Heart right ventricle (tissue), 16 donors: Measurements from ENCODE around the gene IL36G. TPM values are rescaled to one million over a fixed set of nuclear protein-coding genes. Genes with fewer than 3 reads are reported as not detected.

Source experiments
- ATAC-seq, 8 donors: fragments of 200-7000 bp; cut with Tn5 transposase; one replicate each; pipeline ENCODE4 v1.9.1; 2020; ENCODE audit warnings: mild to moderate bottlenecking in 8 of 8, moderate library complexity in 8 of 8, moderate number of reproducible peaks in 1 of 8
- DNase-seq, 2 donors: peaks; one replicate each; pipeline ENCODE4 v3.0.0-alpha.2; 2020
- H3K27ac ChIP-seq, 10 donors: fragments of 200-600 bp; sonication (generic) in 2 of 10; one replicate each; pipeline versions ENCODE4 v1.5.0 to v1.8.0; 2020 to 2022; ENCODE audit warnings: mild to moderate bottlenecking in 3 of 10
- H3K27me3 ChIP-seq, 7 donors: fragments of 200-600 bp; one replicate each; pipeline ENCODE4 v1.8.0; 2021 to 2022; ENCODE audit warnings: mild to moderate bottlenecking in 2 of 7
- H3K36me3 ChIP-seq, 9 donors: fragments of 200-600 bp; sonication (generic) in 1 of 9; one replicate each; pipeline versions ENCODE4 v1.5.0 to v1.8.0; 2020 to 2022; ENCODE audit warnings: mild to moderate bottlenecking in 2 of 9
- H3K4me1 ChIP-seq, 9 donors: fragments of 200-600 bp; sonication (generic) in 1 of 9; one replicate each; pipeline versions ENCODE4 v1.5.0 to v1.8.0; 2020 to 2022; ENCODE audit warnings: mild to moderate bottlenecking in 4 of 9
- H3K4me3 ChIP-seq, 10 donors: fragments of 200-600 bp; sonication (generic) in 2 of 10; one replicate each; pipeline versions ENCODE4 v1.5.0 to v1.8.0; 2020 to 2022; ENCODE audit warnings: mild to moderate bottlenecking in 7 of 10, moderate library complexity in 2 of 10
- H3K9me3 ChIP-seq, 11 donors: fragments of 200-600 bp in 10 of 11; sonication (generic) in 2 of 11; one replicate each; pipeline versions ENCODE4 v1.5.0 to v1.8.0; 2013 to 2022; ENCODE audit warnings: mild to moderate bottlenecking in 2 of 11, control low read depth in 1 of 11, moderate library complexity in 1 of 11
- WGBS, 2 donors: extraction: QIAGEN DNeasy Blood & Tissue Kit; methylation state at CpG; one replicate each; pipeline ENCODE4 v1.1.7; 2013; ENCODE audit warnings: inconsistent platforms in 1 of 2; 5-methylcytosine and 5-hydroxymethylcytosine counted together
- intact Hi-C, 10 donors: fragments of 100-400 bp; cut with DNase I; formaldehyde crosslinking; loops; one replicate each; pipeline versions ENCODE4 v1.11.1 to v1.14.2; 2022
- polyA plus RNA-seq, 2 donors: library from polyadenylated mRNA; stranded (reverse); fragments of 200-250 nt; gene quantifications; one replicate each; pipeline ENCODE4 v1.2.3, GENCODE V29; 2013
- total RNA-seq, 10 donors: library from RNA; stranded (reverse); fragmentation: NEBNext Ultra II Directional in 3 of 10; extraction: Animal tissue kit (Norgen Biotek cat#: 25700) in 3 of 10; gene quantifications; one replicate each; pipeline versions ENCODE4 v1.2.1 to v1.2.4, GENCODE V29; 2021 to 2023
- TF ChIP-seq, protein P1 (sequence below), 9 donors: fragments of 200-600 bp; sonication (generic) in 2 of 9; IDR thresholded peaks; one replicate each; pipeline versions ENCODE4 v1.5.0 to v1.8.0; 2021 to 2022; ENCODE audit warnings: antibody characterized with exemption in 9 of 9, mild to moderate bottlenecking in 5 of 9, moderate library complexity in 1 of 9
- donor health status: Arrhythmogenic right ventricular cardiomyopathy.
- donor health status: ischemic (EF 13 %, LVEDD 7.1; RV severe dilation, severe dysfunction).
- donor health status: healthy with polysubstance abuse.
- donor health status: DM: no; HTN: yes; CAD: no.
- donor health status: DM: no; HTN: no; CAD: no.
- donor health status: ischemic (EF 25% LVEDD 6.9; RV normal size, moderate dysfunction).
- donor health status: ischemic (EF 25% LVEDD 5.7; RV mildly dilated, moderate dysfunction).
- donor health status: healthy.
- donor health status: DM: yes; HTN: yes; CAD: no.
- donor health status: Ischemic cardiomyopathy.
- donor health status: ischemic (EF 35%, LVEDD 5.7; RV mildly dilated, moderate dysfunction).
- donor health status: nonischemic (EF 11% LVEDD 7.7; RV severe dilation, severe dysfunction).
- donor health status: DM: yes; HTN: yes; CAD: no.
- donor health status: PGD.
- donor health status: ischemic (EF 29% LVEDD 5.4; RV normal size, mild dysfunction).
- donor health status: nonischemic (EF 23%, LVEDD 6.1; RV moderate dilation, normal function).

IL36G gene
- total and polyA plus RNA-seq, 12 donors, result not detected

DNA sequence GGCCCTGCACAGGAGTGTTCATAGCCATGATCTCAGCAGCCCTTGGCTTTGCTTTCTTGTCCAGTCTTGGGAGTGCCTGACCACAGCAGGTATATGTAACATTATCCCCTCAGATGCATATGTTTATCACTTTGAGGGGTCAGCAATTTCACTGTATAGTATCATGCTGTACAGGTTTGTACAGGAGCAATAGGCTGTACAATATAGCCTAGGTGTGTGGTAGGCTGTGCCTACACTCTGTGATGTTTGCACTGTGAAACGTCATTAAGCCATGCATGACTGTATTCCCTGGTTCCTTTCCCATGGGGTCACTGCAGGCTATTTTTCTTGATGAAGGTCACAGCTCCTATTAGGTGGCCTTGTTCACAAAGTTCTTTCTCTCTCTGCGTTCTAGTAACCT, 4.7 kb upstream of the IL36G start:
- TF ChIP-seq, protein P1, sequence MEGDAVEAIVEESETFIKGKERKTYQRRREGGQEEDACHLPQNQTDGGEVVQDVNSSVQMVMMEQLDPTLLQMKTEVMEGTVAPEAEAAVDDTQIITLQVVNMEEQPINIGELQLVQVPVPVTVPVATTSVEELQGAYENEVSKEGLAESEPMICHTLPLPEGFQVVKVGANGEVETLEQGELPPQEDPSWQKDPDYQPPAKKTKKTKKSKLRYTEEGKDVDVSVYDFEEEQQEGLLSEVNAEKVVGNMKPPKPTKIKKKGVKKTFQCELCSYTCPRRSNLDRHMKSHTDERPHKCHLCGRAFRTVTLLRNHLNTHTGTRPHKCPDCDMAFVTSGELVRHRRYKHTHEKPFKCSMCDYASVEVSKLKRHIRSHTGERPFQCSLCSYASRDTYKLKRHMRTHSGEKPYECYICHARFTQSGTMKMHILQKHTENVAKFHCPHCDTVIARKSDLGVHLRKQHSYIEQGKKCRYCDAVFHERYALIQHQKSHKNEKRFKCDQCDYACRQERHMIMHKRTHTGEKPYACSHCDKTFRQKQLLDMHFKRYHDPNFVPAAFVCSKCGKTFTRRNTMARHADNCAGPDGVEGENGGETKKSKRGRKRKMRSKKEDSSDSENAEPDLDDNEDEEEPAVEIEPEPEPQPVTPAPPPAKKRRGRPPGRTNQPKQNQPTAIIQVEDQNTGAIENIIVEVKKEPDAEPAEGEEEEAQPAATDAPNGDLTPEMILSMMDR (IDR thresholded peaks at IDR 0.05), result no peak
- no peaks in the 10 kb centered on the region for H3K36me3 ChIP-seq
- H3K27ac ChIP-seq, result no peak overlapping the region
- no peaks in the 10 kb centered on the region for H3K4me1 ChIP-seq
- H3K4me3 ChIP-seq, result no peak overlapping the region
- no peaks in the 10 kb centered on the region for H3K9me3 ChIP-seq
- ATAC-seq (no peak), DNase-seq (no peak)
- intact Hi-C loops, result no loop called here
- WGBS, 2 donors, result 61 to 77% methylated on average over 2 of the region's 2 CpGs
- H3K27me3 ChIP-seq, result peaks cover 0 to 24% (median 19%) of the 10 kb centered on the region in 7 donors

GRCh38 chr2:112979731-112980130, 1.9 kb downstream of the IL36G start:
- no peaks in the 10 kb centered on the region for H3K36me3 ChIP-seq
- TF ChIP-seq, protein P1 (IDR thresholded peaks at IDR 0.05), result no peak
- 83 to 98% methylated on average over 1 of the region's 1 CpG for WGBS, 2 donors
- DNase-seq, result no peak
- intact Hi-C loops, result no loop called here
- H3K27ac ChIP-seq, result no peak overlapping the region
- no peak overlapping the region for H3K4me3 ChIP-seq
- H3K9me3 ChIP-seq, result no peaks in the 10 kb centered on the region
- H3K4me1 ChIP-seq, result no peaks in the 10 kb centered on the region
- no peak for ATAC-seq
- H3K27me3 ChIP-seq, result peaks cover 0 to 45% (median 18%) of the 10 kb centered on the region in 7 donors

DNA sequence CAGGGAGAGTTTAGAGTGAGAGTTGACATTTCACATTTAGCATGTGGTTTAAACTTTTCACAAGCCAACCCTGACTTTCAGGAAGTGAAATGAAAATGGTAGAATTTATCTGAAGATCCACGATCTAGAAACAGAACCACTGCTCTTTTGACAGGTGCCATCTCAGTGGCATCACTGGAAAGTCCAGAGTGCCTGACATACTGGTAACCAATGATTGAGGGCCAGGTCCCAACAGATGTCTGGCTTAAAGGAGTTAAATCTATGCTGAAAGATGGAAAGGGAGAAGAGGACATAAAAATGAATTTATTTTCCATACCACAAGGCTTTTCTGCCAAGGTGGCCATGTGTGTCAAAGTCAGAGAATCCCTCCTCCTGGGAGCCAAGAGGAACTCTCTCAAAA, 2.7 kb downstream of the IL36G start:
- intact Hi-C loops, result no loop called here
- 56 to 61% methylated on average over 1 of the region's 1 CpG for whole genome bisulfite sequencing, 2 donors
- Histone ChIP-seq H3K9me3 (no peaks in the 10 kb centered on the region), H3K4me3 (no peak overlapping the region), H3K27me3 (peaks cover 0 to 45% (median 18%) of the 10 kb centered on the region in 7 donors), H3K36me3 (no peaks in the 10 kb centered on the region), H3K27ac (no peak overlapping the region), H3K4me1 (no peaks in the 10 kb centered on the region)
- DNase-seq, result no peak
- no peak for ATAC-seq
- TF ChIP-seq, protein P1 (IDR thresholded peaks at IDR 0.05), result no peak

DNA sequence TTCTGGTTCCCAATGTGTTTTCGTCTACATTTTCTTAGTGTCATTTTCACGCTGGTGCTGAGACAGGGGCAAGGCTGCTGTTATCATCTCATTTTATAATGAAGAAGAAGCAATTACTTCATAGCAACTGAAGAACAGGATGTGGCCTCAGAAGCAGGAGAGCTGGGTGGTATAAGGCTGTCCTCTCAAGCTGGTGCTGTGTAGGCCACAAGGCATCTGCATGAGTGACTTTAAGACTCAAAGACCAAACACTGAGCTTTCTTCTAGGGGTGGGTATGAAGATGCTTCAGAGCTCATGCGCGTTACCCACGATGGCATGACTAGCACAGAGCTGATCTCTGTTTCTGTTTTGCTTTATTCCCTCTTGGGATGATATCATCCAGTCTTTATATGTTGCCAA, 7.3 kb downstream of the IL36G start:
- H3K27me3 ChIP-seq, result peaks cover 0 to 16% (median 0%) of the 10 kb centered on the region in 7 donors
- H3K27ac ChIP-seq, result no peak overlapping the region
- 79 to 90% methylated on average over 5 of the region's 5 CpGs for WGBS, 2 donors
- H3K9me3 ChIP-seq, result peaks cover 0 to 15% (median 5%) of the 10 kb centered on the region in 11 donors
- DNase-seq, result no peak
- intact Hi-C loops, result no loop called here
- ATAC-seq, result no peak
- TF ChIP-seq, protein P1 (IDR thresholded peaks at IDR 0.05), result no peak
- no peak overlapping the region for H3K4me3 ChIP-seq
- no peaks in the 10 kb centered on the region for H3K36me3 ChIP-seq
- H3K4me1 ChIP-seq, result no peaks in the 10 kb centered on the region
